IMR-90 (cell line): ENCODE results near the gene RGS7BP.
"Not testable (repeated sequence)": the region's sequence is repeated elsewhere in the genome, so short reads cannot be mapped to it uniquely, and the experiment has no call there.

Source experiments
- CEBPB ChIP-seq: IDR thresholded peaks from 2 replicates; pipeline ENCODE4 v1.6.1; 2012; ENCODE audit warnings: low read depth, low read length, improper control_type of control experiment
- CTCF ChIP-seq: conservative IDR thresholded peaks from 2 replicates; pipeline ENCODE4 v1.5.1; 2012; ENCODE audit warnings: mild to moderate bottlenecking, low read depth, low read length, improper control_type of control experiment
- FOS ChIP-seq: fragments of 150-350 bp; IDR thresholded peaks from 2 replicates; pipeline ENCODE4 v1.6.1; 2016; ENCODE audit warnings: low read depth, low read length
- MAFK ChIP-seq: IDR thresholded peaks from 2 replicates; pipeline ENCODE4 v1.6.1; 2012; ENCODE audit warnings: low read depth, low read length, improper control_type of control experiment
- MXI1 ChIP-seq: IDR thresholded peaks from 2 replicates; pipeline ENCODE4 v1.6.1; 2012; ENCODE audit warnings: low read depth, mild to moderate bottlenecking, low read length, moderate library complexity, borderline replicate concordance
- NFE2L2 ChIP-seq: fragments of 150-350 bp; IDR thresholded peaks from 2 replicates; pipeline ENCODE4 v1.6.1; 2016; ENCODE audit warnings: low read depth, mild to moderate bottlenecking, low read length
- POLR2A ChIP-seq: IDR thresholded peaks from 2 replicates; pipeline ENCODE4 v1.6.1; 2012; ENCODE audit warnings: mild to moderate bottlenecking, low read depth, low read length
- RAD21 ChIP-seq: IDR thresholded peaks from 2 replicates; pipeline ENCODE4 v1.6.1; 2012; ENCODE audit warnings: low read length, improper control_type of control experiment
- RCOR1 ChIP-seq: IDR thresholded peaks from 2 replicates; pipeline ENCODE4 v1.6.1; 2012; ENCODE audit warnings: mild to moderate bottlenecking, low read length, improper control_type of control experiment; ENCODE audit not compliant: insufficient replicate concordance
- SMC3 ChIP-seq: fragments of 150-350 bp; IDR thresholded peaks from 2 replicates; pipeline ENCODE4 v1.6.1; 2016; ENCODE audit warnings: low read depth, mild to moderate bottlenecking, antibody characterized with exemption, low read length, moderate library complexity
- TF ChIP-seq, protein P1 (sequence below): fragments of 150-350 bp; IDR thresholded peaks from 2 replicates; pipeline ENCODE4 v1.6.1; 2017; ENCODE audit warnings: mild to moderate bottlenecking, antibody characterized with exemption, low read length, low read depth

GRCh38 chr5:64558641-64559040 lies 52.8 kb downstream of the RGS7BP start:
- TF ChIP-seq CTCF, POLR2A, RAD21, CEBPB, MAFK, MXI1, RCOR1, FOS, SMC3, NFE2L2: not testable (repeated sequence)
- TF ChIP-seq, protein P1, sequence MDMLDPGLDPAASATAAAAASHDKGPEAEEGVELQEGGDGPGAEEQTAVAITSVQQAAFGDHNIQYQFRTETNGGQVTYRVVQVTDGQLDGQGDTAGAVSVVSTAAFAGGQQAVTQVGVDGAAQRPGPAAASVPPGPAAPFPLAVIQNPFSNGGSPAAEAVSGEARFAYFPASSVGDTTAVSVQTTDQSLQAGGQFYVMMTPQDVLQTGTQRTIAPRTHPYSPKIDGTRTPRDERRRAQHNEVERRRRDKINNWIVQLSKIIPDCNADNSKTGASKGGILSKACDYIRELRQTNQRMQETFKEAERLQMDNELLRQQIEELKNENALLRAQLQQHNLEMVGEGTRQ = not testable (repeated sequence)
